CD8-positive, alpha-beta memory T cell (primary cell): ENCODE results near the gene ZNF615. TPM values are rescaled to one million over a fixed set of nuclear protein-coding genes. Genes with fewer than 3 reads are reported as not detected.
"Not testable (repeated sequence)": the region's sequence is repeated elsewhere in the genome, so short reads cannot be mapped to it uniquely, and the experiment has no call there.

ENCODE experiments used
- CTCF ChIA-PET: fragments of 350-600 bp; sonication (Branson Sonifier 250); formaldehyde crosslinking; loops from one replicate; lab custom pipeline; 2021; ENCODE audit warnings: antibody characterized with exemption; lab: Charles Lee
- POLR2A ChIA-PET: fragments of 350-600 bp; sonication (Branson Sonifier 250); formaldehyde crosslinking; loops from one replicate; lab custom pipeline; 2021; ENCODE audit warnings: antibody characterized with exemption; lab: Charles Lee
- DNase-seq, 5 donors: peaks; one replicate each; pipeline versions ENCODE4 v3.0.0 to v3.0.0-alpha.2; 2020 to 2022; ENCODE audit warnings: mixed read lengths in 1 of 5
- H3K27ac ChIP-seq: one replicate; pipeline ENCODE4 v1.7.0; 2013; ENCODE audit warnings: low read depth, mild to moderate bottlenecking, low read length, moderate library complexity
- H3K27me3 ChIP-seq: 2 replicates; pipeline ENCODE4 v1.7.0; 2013; ENCODE audit warnings: low read length, mild to moderate bottlenecking; ENCODE audit not compliant: insufficient read depth, poor library complexity, severe bottlenecking
- H3K36me3 ChIP-seq: 2 replicates; pipeline ENCODE4 v1.7.0; 2013; ENCODE audit warnings: mild to moderate bottlenecking, low read length, moderate library complexity; ENCODE audit not compliant: insufficient read depth
- H3K4me1 ChIP-seq: 2 replicates; pipeline ENCODE4 v1.7.0; 2013; ENCODE audit warnings: mild to moderate bottlenecking, low read length, moderate library complexity; ENCODE audit not compliant: insufficient read depth
- H3K4me3 ChIP-seq: 2 replicates; pipeline ENCODE4 v1.7.0; 2013; ENCODE audit warnings: mild to moderate bottlenecking, low read length
- H3K9me3 ChIP-seq: 2 replicates; pipeline ENCODE4 v1.7.0; 2013; ENCODE audit warnings: mild to moderate bottlenecking, low read length
- H3K27ac Mint-ChIP-seq, 8 donors: one replicate each; pipeline ENCODE4 v1.8.0; 2020 to 2021; ENCODE audit warnings: mixed read lengths in 8 of 8, mild to moderate bottlenecking in 6 of 8, inconsistent platforms in 3 of 8, moderate library complexity in 3 of 8
- H3K27me3 Mint-ChIP-seq, 2 donors: one replicate each; pipeline ENCODE4 v1.8.0; 2020 to 2021; ENCODE audit warnings: mixed read lengths in 2 of 2, mild to moderate bottlenecking in 1 of 2, moderate library complexity in 1 of 2
- H3K36me3 Mint-ChIP-seq, 3 donors: one replicate each; pipeline ENCODE4 v1.8.0; 2020 to 2021; ENCODE audit warnings: mixed read lengths in 3 of 3, inconsistent platforms in 1 of 3, mild to moderate bottlenecking in 1 of 3
- H3K4me1 Mint-ChIP-seq, 3 donors: one replicate each; pipeline ENCODE4 v1.8.0; 2020 to 2021; ENCODE audit warnings: mixed read lengths in 3 of 3, inconsistent platforms in 1 of 3, mild to moderate bottlenecking in 1 of 3
- H3K4me3 Mint-ChIP-seq, 7 donors: one replicate each; pipeline ENCODE4 v1.8.0; 2020 to 2021; ENCODE audit warnings: mixed read lengths in 7 of 7, mild to moderate bottlenecking in 6 of 7, moderate library complexity in 4 of 7, inconsistent platforms in 2 of 7
- H3K9me3 Mint-ChIP-seq, 5 donors: one replicate each; pipeline ENCODE4 v1.8.0; 2020 to 2022; ENCODE audit warnings: mixed read lengths in 5 of 5, mild to moderate bottlenecking in 3 of 5, moderate library complexity in 2 of 5, inconsistent platforms in 1 of 5
- polyA plus RNA-seq: library from polyadenylated mRNA; unstranded; fragments of 300-500 nt; fragmentation: Illumina TruSeq; gene quantifications from one replicate; pipeline ENCODE4 v1.2.3, GENCODE V29; 2021
- total RNA-seq, 2 experiments: library from RNA; stranded (reverse); gene quantifications; one replicate each; pipeline ENCODE4 v1.2.3, GENCODE V29; 2021

The ZNF615 gene
- total and polyA plus RNA-seq, 3 experiments from 2014 or later, result 7.6 to 9.6 (median 8.8) TPM

GRCh38 chr19:52028027-52028779 is 20.2 kb upstream of the ZNF615 start, which contains the start of gene ZNF614:
TSS of gene ZNF614 (minus strand) at chr19:52028379. CDS start at chr19:52025745, 2,634 bp downstream.
- Histone ChIP-seq H3K27ac (peak within 1 kb of the TSS; percentile 96), H3K4me1 (peaks cover 11% of the 10 kb centered on the region), H3K27me3 (no peaks in the 10 kb centered on the region), H3K4me3 (peak within 1 kb of the TSS; percentile 99), H3K36me3 (peaks cover 23% of the 10 kb centered on the region), H3K9me3 (peaks cover 52% of the 10 kb centered on the region)
- ChIA-PET POLR2A (interaction anchor here (0.7 to 1.6 kb wide), 4 partner anchors 20 to 41 kb away, joined by 3 to 12 read pairs (median 4); partner anchors contain the start of genes ZNF350, ZNF432 and ZNF615), CTCF (interaction anchor here (1.5 kb wide), 1 partner anchor 20 kb away, joined by 5 read pairs; the partner anchor contains the start of gene ZNF432)
- Mint-ChIP-seq H3K36me3 (peaks cover 25 to 64% (median 58%) of the 10 kb centered on the region in 3 donors), H3K27me3 (no peaks in the 10 kb centered on the region), H3K27ac (peak within 1 kb of the TSS; percentile 90 to 99 (median 96)), H3K4me3 (peak within 1 kb of the TSS; percentile 87 to 98 (median 92)), H3K4me1 (peaks cover 22 to 36% (median 34%) of the 10 kb centered on the region in 3 donors), H3K9me3 (peaks cover 35 to 80% (median 68%) of the 10 kb centered on the region in 5 donors)
- DNase-seq, result peak; percentile 64 to 91 (median 85)

DNA sequence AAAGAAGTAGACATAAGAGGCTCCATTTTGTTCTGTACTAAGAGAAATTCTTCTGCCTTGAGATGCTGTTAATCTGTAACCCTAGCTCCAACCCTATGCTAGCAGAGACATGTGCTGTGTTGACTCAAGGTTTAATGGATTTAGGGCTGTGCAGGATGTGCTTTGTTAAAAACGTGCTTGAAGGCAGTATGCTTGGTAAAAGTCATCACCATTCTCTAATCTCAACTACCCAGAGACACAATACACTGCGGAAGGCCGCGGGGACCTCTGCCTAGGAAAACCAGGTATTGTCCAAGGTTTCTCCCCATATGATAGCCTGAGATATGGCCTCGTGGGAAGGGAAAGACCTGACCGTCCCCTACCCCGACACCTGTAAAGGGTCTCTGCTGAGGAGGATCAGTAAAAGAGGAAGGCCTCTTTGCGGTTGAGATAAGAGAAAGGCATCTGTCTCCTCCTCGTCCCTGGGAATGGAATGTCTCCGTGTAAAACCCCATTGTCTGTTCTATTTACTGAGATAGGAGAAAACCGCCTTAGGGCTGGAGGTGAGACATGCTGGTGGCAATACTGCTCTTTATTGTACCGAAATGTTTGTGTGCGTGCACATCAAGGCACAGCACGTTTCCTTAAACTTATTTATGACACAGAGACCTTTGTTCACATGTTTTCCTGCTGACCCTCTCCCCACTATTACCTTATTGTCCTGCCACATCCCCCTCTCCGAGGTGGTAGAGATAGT is 18.4 kb upstream of the ZNF615 start:
- Mint-ChIP-seq H3K4me1 (peaks cover 23 to 41% (median 34%) of the 10 kb centered on the region in 3 donors), H3K9me3 (peaks cover 34 to 76% (median 63%) of the 10 kb centered on the region in 5 donors), H3K27ac (peak overlapping the region in 3 of 8 donors; percentile 54 to 93 (median 68)), H3K36me3 (peaks cover 34 to 69% (median 65%) of the 10 kb centered on the region in 3 donors), H3K4me3 (peak overlapping the region; percentile 8 to 97 (median 89))
- H3K36me3 ChIP-seq, result peaks cover 29% of the 10 kb centered on the region
- peaks cover 40% of the 10 kb centered on the region for H3K9me3 ChIP-seq
- H3K27me3 Mint-ChIP-seq, H3K27me3 ChIP-seq, H3K27ac ChIP-seq, POLR2A ChIA-PET, H3K4me3 ChIP-seq, CTCF ChIA-PET, DNase-seq: not testable (repeated sequence)
- H3K4me1 ChIP-seq, result peaks cover 11% of the 10 kb centered on the region

DNA sequence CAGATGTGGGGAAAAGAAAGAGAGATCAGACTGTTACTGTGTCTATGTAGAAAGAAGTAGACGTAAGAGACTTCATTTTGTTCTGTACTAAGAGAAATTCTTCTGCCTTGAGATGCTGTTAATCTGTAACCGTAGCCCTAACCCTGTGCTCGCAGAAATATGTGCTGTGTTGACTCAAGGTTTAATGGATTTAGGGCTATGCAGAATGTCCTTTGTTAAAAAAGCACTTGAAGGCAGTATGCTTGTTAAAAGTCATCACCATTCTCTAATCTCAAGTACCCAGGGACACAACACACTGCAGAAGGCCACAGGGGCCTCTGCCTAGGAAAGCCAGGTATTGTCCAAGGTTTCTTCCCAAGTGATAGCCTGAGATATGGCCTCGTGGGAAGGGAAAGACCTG is 16.5 kb upstream of the ZNF615 start:
- H3K9me3 ChIP-seq, result peaks cover 43% of the 10 kb centered on the region
- H3K36me3 ChIP-seq, result peaks cover 48% of the 10 kb centered on the region
- peaks cover 47 to 80% (median 67%) of the 10 kb centered on the region in 5 donors for H3K9me3 Mint-ChIP-seq

DNA sequence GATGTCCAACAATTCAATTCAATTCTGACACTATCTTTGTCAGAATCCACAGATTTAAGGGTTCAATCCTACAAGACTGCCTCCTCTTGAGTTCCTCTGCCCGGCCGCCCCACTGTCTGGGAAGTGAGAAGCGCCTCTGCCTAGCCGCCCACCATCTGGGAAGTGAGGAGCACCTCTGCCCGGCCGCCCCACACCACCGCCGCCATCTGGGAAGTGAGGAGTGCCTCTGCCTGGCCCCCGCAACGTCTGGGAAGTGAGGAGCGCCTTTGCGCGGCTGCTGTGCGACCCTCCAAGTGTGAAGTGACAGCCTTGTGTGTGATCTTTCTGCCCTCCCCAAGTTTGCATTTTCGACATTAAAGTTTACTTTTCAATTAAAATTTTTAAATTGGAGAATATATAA is 14.2 kb upstream of the ZNF615 start:
- Mint-ChIP-seq H3K36me3 (peaks cover 61 to 94% (median 93%) of the 10 kb centered on the region in 3 donors), H3K4me3 (no peak overlapping the region), H3K27ac (no peak overlapping the region), H3K4me1 (peaks cover 6 to 26% (median 21%) of the 10 kb centered on the region in 3 donors), H3K9me3 (peaks cover 54 to 92% (median 85%) of the 10 kb centered on the region in 5 donors), H3K27me3 (no peaks in the 10 kb centered on the region)
- DNase-seq, result no peak
- no peak overlapping the region for H3K4me3 ChIP-seq
- peaks cover 4% of the 10 kb centered on the region for H3K4me1 ChIP-seq
- ChIA-PET POLR2A (no interaction called here), CTCF (no interaction called here)
- peaks cover 62% of the 10 kb centered on the region for H3K36me3 ChIP-seq
- no peak overlapping the region for H3K27ac ChIP-seq
- no peaks in the 10 kb centered on the region for H3K27me3 ChIP-seq
- H3K9me3 ChIP-seq, result peaks cover 58% of the 10 kb centered on the region

More for the DNA sequence above, 16.5 kb upstream of the ZNF615 start:
- H3K4me3 ChIP-seq, H3K27me3 ChIP-seq, H3K27ac Mint-ChIP-seq, DNase-seq, CTCF ChIA-PET, H3K27ac ChIP-seq, POLR2A ChIA-PET, H3K27me3 Mint-ChIP-seq: not testable (repeated sequence)
- peak overlapping the region in 1 of 7 donors; percentile 54 for H3K4me3 Mint-ChIP-seq
- H3K4me1 ChIP-seq, result peaks cover 11% of the 10 kb centered on the region
- peaks cover 23 to 44% (median 37%) of the 10 kb centered on the region in 3 donors for H3K4me1 Mint-ChIP-seq
- H3K36me3 Mint-ChIP-seq, result peaks cover 47 to 83% (median 77%) of the 10 kb centered on the region in 3 donors

DNA sequence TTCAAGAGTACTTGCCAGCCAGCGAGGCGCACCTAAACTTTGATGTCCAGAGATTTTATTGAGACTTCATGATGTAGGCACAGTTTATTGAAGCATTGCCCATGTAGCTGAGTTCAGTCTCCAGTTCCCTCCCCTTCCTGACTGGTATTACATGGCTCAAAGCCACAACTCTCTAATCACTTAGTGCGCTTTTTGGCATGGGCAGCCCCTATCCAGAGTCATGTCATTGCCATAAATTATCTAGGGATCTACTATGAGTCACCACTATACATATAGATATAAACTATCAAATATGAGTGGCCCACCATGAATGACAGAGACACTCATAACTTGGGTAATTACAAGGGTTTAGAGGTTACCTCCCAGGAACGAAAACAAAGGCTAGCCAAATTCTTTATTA is 12.5 kb upstream of the ZNF615 start:
- CTCF ChIA-PET, result no interaction called here
- no peaks in the 10 kb centered on the region for H3K27me3 ChIP-seq
- no peak for DNase-seq
- Mint-ChIP-seq H3K27ac (no peak overlapping the region), H3K4me3 (no peak overlapping the region), H3K9me3 (peaks cover 52 to 93% (median 89%) of the 10 kb centered on the region in 5 donors), H3K4me1 (peaks cover 1 to 9% (median 4%) of the 10 kb centered on the region in 3 donors), H3K27me3 (no peaks in the 10 kb centered on the region), H3K36me3 (peaks cover 67 to 96% (median 94%) of the 10 kb centered on the region in 3 donors)
- H3K36me3 ChIP-seq, result peaks cover 73% of the 10 kb centered on the region
- no peak overlapping the region for H3K27ac ChIP-seq
- peak overlapping the region; percentile 21 for H3K4me3 ChIP-seq
- POLR2A ChIA-PET, result no interaction called here
- no peaks in the 10 kb centered on the region for H3K4me1 ChIP-seq
- H3K9me3 ChIP-seq, result peaks cover 69% of the 10 kb centered on the region

DNA sequence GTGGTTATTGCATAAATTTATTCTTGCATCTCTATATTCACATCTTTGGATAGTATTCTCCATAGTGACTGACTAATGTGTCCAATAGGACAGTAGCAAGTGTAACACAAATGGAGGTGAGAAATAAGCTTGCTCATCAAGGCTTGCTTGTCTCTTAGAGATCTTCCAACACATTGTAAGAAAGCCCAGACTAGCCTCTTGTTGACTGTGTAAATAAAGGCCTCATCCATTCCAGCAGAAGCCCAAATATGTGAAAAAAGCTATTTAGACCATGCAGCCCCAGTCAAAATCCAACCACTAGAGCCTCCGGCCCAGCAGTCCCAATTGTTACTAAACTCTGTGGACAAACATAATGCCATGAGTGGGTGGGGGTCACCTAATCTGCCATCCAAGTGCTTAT is 2.7 kb upstream of the ZNF615 start:
- DNase-seq, result no peak
- Mint-ChIP-seq H3K36me3 (peaks cover 7 to 62% (median 36%) of the 10 kb centered on the region in 3 donors), H3K9me3 (peaks cover 32 to 63% (median 52%) of the 10 kb centered on the region in 5 donors), H3K4me1 (peaks cover 22 to 27% (median 25%) of the 10 kb centered on the region in 3 donors), H3K27me3 (no peaks in the 10 kb centered on the region), H3K27ac (peak overlapping the region in 1 of 8 donors; percentile 50), H3K4me3 (peak overlapping the region in 2 of 7 donors; percentile 5 to 40)
- H3K4me1 ChIP-seq, result peaks cover 10% of the 10 kb centered on the region
- H3K27ac ChIP-seq, result no peak overlapping the region
- peaks cover 21% of the 10 kb centered on the region for H3K9me3 ChIP-seq
- H3K27me3 ChIP-seq, result no peaks in the 10 kb centered on the region
- H3K4me3 ChIP-seq, result no peak overlapping the region
- ChIA-PET POLR2A (no interaction called here), CTCF (no interaction called here)
- H3K36me3 ChIP-seq, result no peaks in the 10 kb centered on the region

DNA sequence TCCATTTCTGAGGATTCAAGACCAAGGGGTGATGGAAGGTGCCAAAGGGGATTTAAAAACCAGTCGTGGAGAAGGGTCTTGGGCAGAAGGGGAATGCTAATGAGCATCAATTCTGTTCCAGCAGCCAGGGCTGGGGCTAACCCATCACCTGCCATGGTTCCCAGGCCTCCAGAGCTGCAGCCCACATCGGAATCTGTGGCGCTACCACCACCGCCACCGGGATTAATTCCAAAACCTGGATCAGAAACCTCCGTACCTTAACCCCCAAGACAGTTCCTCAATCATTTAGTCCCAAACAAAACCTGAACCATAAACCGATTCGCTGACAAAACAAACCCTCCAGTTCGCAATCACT is 583 bp downstream of the ZNF615 start:
- H3K27me3 ChIP-seq, result no peaks in the 10 kb centered on the region
- H3K4me1 Mint-ChIP-seq, result peaks cover 22 to 27% (median 25%) of the 10 kb centered on the region in 3 donors
- peaks cover 10% of the 10 kb centered on the region for H3K4me1 ChIP-seq
- H3K36me3 ChIP-seq, result peaks cover 11% of the 10 kb centered on the region
- ChIA-PET CTCF (no interaction called here), POLR2A (interaction anchor here (1.5 to 1.8 kb wide), 2 partner anchors 41 to 182 kb away, joined by 3 to 10 read pairs; partner anchors contain the start of genes PPP2R1A and ZNF432)
- peaks cover 14 to 68% (median 41%) of the 10 kb centered on the region in 3 donors for H3K36me3 Mint-ChIP-seq
- H3K27ac ChIP-seq, result peak overlapping the region; percentile 91
- H3K9me3 ChIP-seq, result peaks cover 5% of the 10 kb centered on the region
- peaks cover 34 to 59% (median 48%) of the 10 kb centered on the region in 5 donors for H3K9me3 Mint-ChIP-seq
- peak overlapping the region; percentile 94 to 98 (median 97) for H3K4me3 Mint-ChIP-seq
- H3K27ac Mint-ChIP-seq, result peak overlapping the region; percentile 64 to 99 (median 96)
- DNase-seq, result no peak
- peak overlapping the region; percentile 94 for H3K4me3 ChIP-seq
- no peaks in the 10 kb centered on the region for H3K27me3 Mint-ChIP-seq
